Measurements from ENCODE around the gene CDH13. TPM values are rescaled to one million over a fixed set of nuclear protein-coding genes. Genes with fewer than 3 reads are reported as not detected.

Gene CDH13
- total and polyA plus RNA-seq, 10 of the 15 experiments (the other 5 are each of a cell fraction or from before 2014, with no cell fraction given): under 0.01 to 0.05 TPM; not detected in 8

DNA sequence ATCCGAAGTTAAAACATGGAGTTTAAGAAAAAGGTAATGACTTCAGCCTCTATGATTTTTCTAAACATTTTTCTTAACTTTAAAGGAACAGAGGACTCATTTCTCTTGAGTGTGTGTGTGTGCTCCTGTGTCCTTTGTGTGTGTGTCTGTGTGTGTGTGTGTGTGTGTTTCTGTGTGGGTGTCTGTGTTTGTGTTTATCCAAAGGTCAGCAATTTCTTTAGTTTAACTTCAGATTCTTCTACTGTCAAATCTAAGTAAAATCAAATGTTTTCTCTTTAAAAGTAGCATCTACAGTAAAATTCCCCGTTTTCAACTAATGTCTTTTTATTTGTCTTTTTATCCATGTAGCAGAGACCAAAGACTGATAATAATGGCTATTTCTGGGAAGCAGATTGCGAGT is 1212.8 kb downstream of the CDH13 start:
- no TSS peak for BruUV-seq (replicated peaks)
- H3K9ac ChIP-seq (ENCODE audit: control insufficient read depth, insufficient read depth, low read length): no peak overlapping the region
- 8% methylated on average over 3 of the region's 3 CpGs for WGBS (ENCODE audit: insufficient coverage, insufficient replicate concordance, low lambda C conversion rate, missing lambda C conversion rate)
- H3K9me3 ChIP-seq (replicated peaks; ENCODE audit: control insufficient read depth, insufficient read depth, low read length): no peaks in the 10 kb centered on the region
- no peaks in the 10 kb centered on the region for H3K4me1 ChIP-seq (ENCODE audit: control insufficient read depth, insufficient read depth, low read length)
- ATAC-seq: no peak
- DNase-seq (ENCODE audit: low read depth, low spot score): no peak
- no peaks in the 10 kb centered on the region for H3K36me3 ChIP-seq (ENCODE audit: control insufficient read depth in 2 of 2, insufficient read depth in 2 of 2, low read length in 1 of 2)
- SMC1A ChIA-PET (ENCODE audit: uncharacterized antibody, unreplicated experiment): no interaction called here
- RAD21 ChIA-PET (ENCODE audit: unreplicated experiment): no interaction called here
- CTCF ChIA-PET: interaction anchor here (0.7 kb wide), 1 partner anchor 391 kb away, joined by 3 read pairs; no protein-coding TSS in a partner anchor
- TF ChIP-seq JUND (IDR thresholded peaks at IDR 0.05; ENCODE audit: low read depth, low read length) (no peak), MYC (IDR thresholded peaks at IDR 0.05; ENCODE audit: insufficient read depth, insufficient read length, insufficient replicate concordance, low read length, severe bottlenecking) (no peak), BCL11A (IDR thresholded peaks at IDR 0.05; ENCODE audit: low read depth, low read length) (no peak), ZNF622 (IDR thresholded peaks at IDR 0.05) (no peak), PAX8 (IDR thresholded peaks at IDR 0.05) (no peak), IKZF2 (IDR thresholded peaks at IDR 0.05) (no peak), CHD4 (IDR thresholded peaks at IDR 0.05) (no peak), HSF1 (IDR thresholded peaks at IDR 0.05; ENCODE audit: low read depth, low read length) (no peak)
- no peaks in the 10 kb centered on the region for H3K79me2 ChIP-seq (ENCODE audit: control insufficient read depth, insufficient read depth, low read length)
- intact Hi-C loops (cut with micrococcal nuclease; ENCODE audit: unreplicated experiment) (no loop called here), in situ Hi-C loops (cut with MboI) (no loop called here)
- H3K27ac ChIP-seq (ENCODE audit: control insufficient read depth, insufficient read depth): no peak overlapping the region
- POLR2A ChIA-PET: no interaction called here
- no peak overlapping the region for H3K4me3 ChIP-seq
- H3K4me2 ChIP-seq (ENCODE audit: control insufficient read depth, insufficient read depth): no peak overlapping the region
- H4K20me1 ChIP-seq (ENCODE audit: control insufficient read depth, insufficient read depth): no peaks in the 10 kb centered on the region
- peaks cover 0 to 1% of the 10 kb centered on the region in 2 experiments; a peak in 1 of 4 replicates for H3K27me3 ChIP-seq (replicated peaks in 1 of 2; ENCODE audit: control insufficient read depth in 2 of 2, insufficient read depth in 2 of 2, low read length in 1 of 2)
- H2AFZ ChIP-seq (ENCODE audit: control insufficient read depth, low read depth, low read length): no peak overlapping the region
- FAIRE-seq: no peak
